Loucy (cell line): ENCODE measurements around the gene TCAIM.

Experiments used
- EZH2phosphoT487 ChIP-seq: fragments of 200-600 bp; IDR thresholded peaks from 2 replicates; pipeline ENCODE4 v1.6.1; 2018; ENCODE audit warnings: antibody characterized with exemption, mild to moderate bottlenecking, moderate library complexity, borderline replicate concordance
- TF ChIP-seq, protein P1 (sequence below): fragments of 200-600 bp; sonication (generic); conservative IDR thresholded peaks from 2 replicates; pipeline ENCODE4 v1.5.1; 2014; ENCODE audit warnings: mild to moderate bottlenecking, antibody characterized with exemption, low read length

DNA sequence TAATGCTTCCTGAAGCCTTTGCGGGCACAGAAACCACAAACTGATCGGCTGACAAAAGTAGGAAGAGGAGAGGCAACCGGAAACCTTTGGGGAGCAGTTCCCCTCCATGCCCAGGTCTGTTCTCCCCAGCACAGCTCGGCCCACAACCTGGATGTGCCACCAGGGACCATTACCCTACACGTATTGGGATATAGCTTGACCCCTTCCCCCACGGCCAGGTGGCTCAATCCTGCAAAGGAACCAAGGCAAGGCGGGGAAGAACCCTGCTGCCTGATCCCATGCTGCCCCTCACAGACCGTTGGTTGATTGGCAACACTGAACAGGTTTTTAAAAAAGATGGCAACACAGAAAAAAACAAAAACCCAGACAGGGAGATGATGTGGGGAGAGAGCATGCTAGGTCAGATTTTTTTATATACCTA lies 19.7 kb upstream of the TCAIM start:
- TF ChIP-seq, protein P1, sequence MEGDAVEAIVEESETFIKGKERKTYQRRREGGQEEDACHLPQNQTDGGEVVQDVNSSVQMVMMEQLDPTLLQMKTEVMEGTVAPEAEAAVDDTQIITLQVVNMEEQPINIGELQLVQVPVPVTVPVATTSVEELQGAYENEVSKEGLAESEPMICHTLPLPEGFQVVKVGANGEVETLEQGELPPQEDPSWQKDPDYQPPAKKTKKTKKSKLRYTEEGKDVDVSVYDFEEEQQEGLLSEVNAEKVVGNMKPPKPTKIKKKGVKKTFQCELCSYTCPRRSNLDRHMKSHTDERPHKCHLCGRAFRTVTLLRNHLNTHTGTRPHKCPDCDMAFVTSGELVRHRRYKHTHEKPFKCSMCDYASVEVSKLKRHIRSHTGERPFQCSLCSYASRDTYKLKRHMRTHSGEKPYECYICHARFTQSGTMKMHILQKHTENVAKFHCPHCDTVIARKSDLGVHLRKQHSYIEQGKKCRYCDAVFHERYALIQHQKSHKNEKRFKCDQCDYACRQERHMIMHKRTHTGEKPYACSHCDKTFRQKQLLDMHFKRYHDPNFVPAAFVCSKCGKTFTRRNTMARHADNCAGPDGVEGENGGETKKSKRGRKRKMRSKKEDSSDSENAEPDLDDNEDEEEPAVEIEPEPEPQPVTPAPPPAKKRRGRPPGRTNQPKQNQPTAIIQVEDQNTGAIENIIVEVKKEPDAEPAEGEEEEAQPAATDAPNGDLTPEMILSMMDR = peak; percentile 47
- TF ChIP-seq EZH2phosphoT487 = no peak
